Measurements from ENCODE around the gene TNK1.

GRCh38 chr17:7418472-7419152 lies 37.7 kb downstream of the TNK1 start:
- TF ChIP-seq CTCF (conservative IDR thresholded peaks at IDR 0.05 in 1 of 2, IDR thresholded peaks at IDR 0.05 in 1 of 2; ENCODE audit: extremely low read depth in 1 of 2, insufficient read depth in 1 of 2, low read depth in 1 of 2, low read length in 2 of 2) (no peak), EZH2 (IDR thresholded peaks at IDR 0.05; ENCODE audit: borderline replicate concordance, low read length) (no peak)

All from mammary epithelial cell (primary cell).